Activated T-helper 1 cell treated with anti-CD3 and anti-CD28 coated beads, Interleukin-12 subunit alpha, Interleukin-12 subunit beta, Interleukin-2, Interleukin-4 antibody, amounts not matched to agents 30 ng/mL and 10 ng/mL and 1 ng/mL, durations not matched to agents 14 hours and 24 hours and 36 hours (primary cell): ENCODE results near the gene CDC14A. TPM values are rescaled to one million over a fixed set of nuclear protein-coding genes. Genes with fewer than 3 reads are reported as not detected.

Experiments used
- DNase-seq: peaks from one replicate; pipeline ENCODE4 v3.0.0; 2021; ENCODE audit warnings: low spot score
- H3K27ac Mint-ChIP-seq: one replicate; pipeline ENCODE4 v1.8.0; 2021; ENCODE audit warnings: mild to moderate bottlenecking, mixed read lengths
- H3K27me3 Mint-ChIP-seq: one replicate; pipeline ENCODE4 v1.8.0; 2022; ENCODE audit warnings: mild to moderate bottlenecking, moderate library complexity, mixed read lengths; ENCODE audit not compliant: insufficient read depth
- H3K36me3 Mint-ChIP-seq: one replicate; pipeline ENCODE4 v1.8.0; 2021; ENCODE audit warnings: low read depth, mixed read lengths
- H3K4me1 Mint-ChIP-seq: one replicate; pipeline ENCODE4 v1.8.0; 2021; ENCODE audit warnings: low read depth, mixed read lengths
- H3K4me3 Mint-ChIP-seq: one replicate; pipeline ENCODE4 v1.8.0; 2021; ENCODE audit warnings: mild to moderate bottlenecking, moderate library complexity, mixed read lengths
- H3K9me3 Mint-ChIP-seq: one replicate; pipeline ENCODE4 v1.8.0; 2021; ENCODE audit warnings: mixed read lengths
- intact Hi-C: fragments of 100-400 bp; cut with micrococcal nuclease; formaldehyde crosslinking; loops from one replicate; pipeline ENCODE4 v1.15.1; 2024
- total RNA-seq: library from RNA; stranded (reverse); gene quantifications from 2 replicates; pipeline ENCODE4 v1.2.3, GENCODE V29; 2022

CDC14A gene
- total RNA-seq, 1 donor from 2014 or later, result 11.2 TPM

- DNase-seq, result no peak
- Mint-ChIP-seq H3K4me1 (peaks cover 86% of the 10 kb centered on the region), H3K9me3 (peaks cover 15% of the 10 kb centered on the region), H3K36me3 (peaks cover 46% of the 10 kb centered on the region), H3K4me3 (peak overlapping the region; percentile 51), H3K27me3 (no peaks in the 10 kb centered on the region), H3K27ac (peak overlapping the region; percentile 86)
- intact Hi-C loops, result loop anchor here (2.0 kb wide), 2 partner anchors 183 to 729 kb away; partner anchors contain the start of gene RTCA
These were observed 97.2 kb downstream of the CDC14A start for GRCh38 chr1:100449477-100449876.

- Mint-ChIP-seq H3K27me3 (no peaks in the 10 kb centered on the region), H3K36me3 (peaks cover 40% of the 10 kb centered on the region), H3K9me3 (peaks cover 15% of the 10 kb centered on the region), H3K4me3 (no peak overlapping the region), H3K27ac (peak overlapping the region; percentile 59), H3K4me1 (peaks cover 77% of the 10 kb centered on the region)
- no peak for DNase-seq
- intact Hi-C loops, result loop anchor here (1.0 to 2.0 kb wide), 4 partner anchors 8 to 414 kb away; a partner anchor contains a TSS
These were observed 100.3 kb downstream of the CDC14A start for GRCh38 chr1:100452641-100453040.

GRCh38 chr1:100455478-100456072 is 103.3 kb downstream of the CDC14A start:
- H3K27me3 Mint-ChIP-seq, result no peaks in the 10 kb centered on the region
- DNase-seq, result no peak
- H3K36me3 Mint-ChIP-seq, result peaks cover 15% of the 10 kb centered on the region
- H3K4me3 Mint-ChIP-seq, result no peak overlapping the region
- peaks cover 62% of the 10 kb centered on the region for H3K4me1 Mint-ChIP-seq
- H3K9me3 Mint-ChIP-seq, result peaks cover 5% of the 10 kb centered on the region
- no peak overlapping the region for H3K27ac Mint-ChIP-seq
- intact Hi-C loops, result loop anchor here (2.0 to 5.0 kb wide), 3 partner anchors 79 to 208 kb away; partner anchors contain the start of gene DBT

GRCh38 chr1:100456880-100457279 is 104.6 kb downstream of the CDC14A start:
- H3K9me3 Mint-ChIP-seq, result no peaks in the 10 kb centered on the region
- H3K4me1 Mint-ChIP-seq, result peaks cover 53% of the 10 kb centered on the region
- no peaks in the 10 kb centered on the region for H3K27me3 Mint-ChIP-seq
- no peak overlapping the region for H3K4me3 Mint-ChIP-seq
- DNase-seq, result no peak
- no peak overlapping the region for H3K27ac Mint-ChIP-seq
- peaks cover 8% of the 10 kb centered on the region for H3K36me3 Mint-ChIP-seq
- intact Hi-C loops, result loop anchor here (5.0 kb wide), 2 partner anchors 165 to 210 kb away; partner anchors contain the start of gene DBT

- Mint-ChIP-seq H3K9me3 (no peaks in the 10 kb centered on the region), H3K4me1 (peaks cover 49% of the 10 kb centered on the region), H3K27ac (no peak overlapping the region)
These were observed 105.4 kb downstream of the CDC14A start for GRCh38 chr1:100457683-100458082.

GRCh38 chr1:100458661-100459357 is 106.5 kb downstream of the CDC14A start:
- DNase-seq, result no peak
- Mint-ChIP-seq H3K36me3 (peaks cover 16% of the 10 kb centered on the region), H3K4me3 (no peak overlapping the region), H3K4me1 (peaks cover 44% of the 10 kb centered on the region), H3K9me3 (no peaks in the 10 kb centered on the region), H3K27ac (peak overlapping the region; percentile 53), H3K27me3 (no peaks in the 10 kb centered on the region)
- intact Hi-C loops, result loop anchor here (1.0 to 5.0 kb wide), 8 partner anchors 108 to 651 kb away; partner anchors contain the start of genes DBT, RTCA, SASS6 and TRMT13

More at GRCh38 chr1:100457683-100458082, 105.4 kb downstream of the CDC14A start:
- intact Hi-C loops, result loop anchor here (2.0 to 5.0 kb wide), 5 partner anchors 165 to 421 kb away; partner anchors contain the start of genes DBT, RTCA, SASS6 and TRMT13
- Mint-ChIP-seq H3K27me3 (no peaks in the 10 kb centered on the region), H3K4me3 (no peak overlapping the region), H3K36me3 (peaks cover 13% of the 10 kb centered on the region)
- DNase-seq, result no peak

- intact Hi-C loops, result loop anchor here (1.0 to 5.0 kb wide), 9 partner anchors 73 to 651 kb away; partner anchors contain the start of genes DBT, RTCA, SASS6 and TRMT13
- Mint-ChIP-seq H3K4me3 (no peak overlapping the region), H3K36me3 (peaks cover 14% of the 10 kb centered on the region), H3K4me1 (peaks cover 43% of the 10 kb centered on the region), H3K27ac (no peak overlapping the region), H3K9me3 (no peaks in the 10 kb centered on the region), H3K27me3 (no peaks in the 10 kb centered on the region)
- DNase-seq, result peak; percentile 55
These were observed 107.2 kb downstream of the CDC14A start for GRCh38 chr1:100459358-100460114.

- H3K27ac Mint-ChIP-seq, result no peak overlapping the region
- peaks cover 33% of the 10 kb centered on the region for H3K4me1 Mint-ChIP-seq
- H3K36me3 Mint-ChIP-seq, result peaks cover 15% of the 10 kb centered on the region
- intact Hi-C loops, result loop anchor here (5.0 kb wide), 1 partner anchor 71 kb away; no protein-coding TSS in a partner anchor
- no peak overlapping the region for H3K4me3 Mint-ChIP-seq
- H3K9me3 Mint-ChIP-seq, result no peaks in the 10 kb centered on the region
- DNase-seq, result no peak
- H3K27me3 Mint-ChIP-seq, result no peaks in the 10 kb centered on the region
These were observed 108.9 kb downstream of the CDC14A start for GRCh38 chr1:100461222-100461621.

GRCh38 chr1:100462326-100463025 is 110.2 kb downstream of the CDC14A start:
- intact Hi-C loops, result loop anchor here (1.0 to 5.0 kb wide), 2 partner anchors 70 to 406 kb away; no protein-coding TSS in a partner anchor
- peaks cover 15% of the 10 kb centered on the region for H3K36me3 Mint-ChIP-seq
- H3K4me1 Mint-ChIP-seq, result peaks cover 24% of the 10 kb centered on the region
- no peaks in the 10 kb centered on the region for H3K27me3 Mint-ChIP-seq
- H3K9me3 Mint-ChIP-seq, result no peaks in the 10 kb centered on the region
- DNase-seq, result no peak
- no peak overlapping the region for H3K4me3 Mint-ChIP-seq
- H3K27ac Mint-ChIP-seq, result no peak overlapping the region

- peaks cover 26% of the 10 kb centered on the region for H3K36me3 Mint-ChIP-seq
These were observed 111.6 kb downstream of the CDC14A start for GRCh38 chr1:100463791-100464424.

GRCh38 chr1:100469578-100469977 is 117.3 kb downstream of the CDC14A start:
- intact Hi-C loops, result no loop called here
- Mint-ChIP-seq H3K9me3 (no peaks in the 10 kb centered on the region), H3K27ac (no peak overlapping the region), H3K4me3 (no peak overlapping the region), H3K4me1 (peaks cover 5% of the 10 kb centered on the region), H3K27me3 (no peaks in the 10 kb centered on the region), H3K36me3 (peaks cover 32% of the 10 kb centered on the region)
- DNase-seq, result no peak

More at GRCh38 chr1:100463791-100464424, 111.6 kb downstream of the CDC14A start:
- H3K4me1 Mint-ChIP-seq, result peaks cover 18% of the 10 kb centered on the region
- no peaks in the 10 kb centered on the region for H3K27me3 Mint-ChIP-seq
- H3K27ac Mint-ChIP-seq, result peak overlapping the region; percentile 77
- no peak overlapping the region for H3K4me3 Mint-ChIP-seq
- peak; percentile 25 for DNase-seq
- no peaks in the 10 kb centered on the region for H3K9me3 Mint-ChIP-seq
- intact Hi-C loops, result loop anchor here (1.0 to 5.0 kb wide), 2 partner anchors 68 to 404 kb away; no protein-coding TSS in a partner anchor
